ENCODE results near the gene ZNF302.

Gene ZNF302

GRCh38 chr19:34677386-34678084, at the start of gene ZNF302:
ZNF302 (plus strand) TSS chr19:34677678; CDS start chr19:34678805, 1,127 bp downstream.
- Histone ChIP-seq H3K36me3 (ENCODE audit: control insufficient read depth, insufficient read depth, low read length) (peaks cover 35% of the 10 kb centered on the region), H3K27me3 (ENCODE audit: control insufficient read depth, insufficient read depth, low read length) (0 out of 2 replicates have a peak, but pooled peaks cover 4% of the 10 kb centered on the region), H3K9me3 (ENCODE audit: control insufficient read depth, insufficient read depth, low read length) (peaks cover 15% of the 10 kb centered on the region), H3K9ac (ENCODE audit: low read depth, low read length) (peak within 1 kb of the TSS; percentile 93), H3K4me1 (ENCODE audit: control insufficient read depth, insufficient read depth, low read length) (no peaks in the 10 kb centered on the region), H3K4me3 (ENCODE audit: low read depth, low read length) (peak within 1 kb of the TSS; percentile 91), H3K27ac (ENCODE audit: low read depth, low read length) (peak within 1 kb of the TSS; percentile 94)

GRCh38 chr19:34633802-34634201, 43.7 kb upstream of the ZNF302 start:
- no peak overlapping the region for H3K27ac ChIP-seq (ENCODE audit: low read depth, low read length)
- H3K4me3 ChIP-seq (ENCODE audit: low read depth, low read length), result no peak overlapping the region
- H3K4me1 ChIP-seq (ENCODE audit: control insufficient read depth, insufficient read depth, low read length), result no peaks in the 10 kb centered on the region
- H3K9ac ChIP-seq (ENCODE audit: low read depth, low read length), result no peak overlapping the region
- no peaks in the 10 kb centered on the region for H3K36me3 ChIP-seq (ENCODE audit: control insufficient read depth, insufficient read depth, low read length)
- peaks cover 39% of the 10 kb centered on the region for H3K9me3 ChIP-seq (ENCODE audit: control insufficient read depth, insufficient read depth, low read length)
- H3K27me3 ChIP-seq (ENCODE audit: control insufficient read depth, insufficient read depth, low read length), result no peaks in the 10 kb centered on the region

GRCh38 chr19:34639491-34640085, 37.9 kb upstream of the ZNF302 start:
- Histone ChIP-seq H3K27me3 (ENCODE audit: control insufficient read depth, insufficient read depth, low read length) (no peaks in the 10 kb centered on the region; the same call in 1 of the 2 replicates), H3K4me3 (ENCODE audit: low read depth, low read length) (no peak overlapping the region), H3K36me3 (ENCODE audit: control insufficient read depth, insufficient read depth, low read length) (no peaks in the 10 kb centered on the region), H3K9ac (ENCODE audit: low read depth, low read length) (no peak overlapping the region), H3K9me3 (ENCODE audit: control insufficient read depth, insufficient read depth, low read length) (peaks cover 16% of the 10 kb centered on the region), H3K27ac (ENCODE audit: low read depth, low read length) (no peak overlapping the region), H3K4me1 (ENCODE audit: control insufficient read depth, insufficient read depth, low read length) (no peaks in the 10 kb centered on the region)

- H3K9ac ChIP-seq (ENCODE audit: low read depth, low read length), result no peak overlapping the region
- H3K36me3 ChIP-seq (ENCODE audit: control insufficient read depth, insufficient read depth, low read length), result no peaks in the 10 kb centered on the region
- H3K4me1 ChIP-seq (ENCODE audit: control insufficient read depth, insufficient read depth, low read length), result no peaks in the 10 kb centered on the region
- no peaks in the 10 kb centered on the region; the same call in 1 of the 2 replicates for H3K27me3 ChIP-seq (ENCODE audit: control insufficient read depth, insufficient read depth, low read length)
- H3K27ac ChIP-seq (ENCODE audit: low read depth, low read length), result no peak overlapping the region
- peaks cover 3% of the 10 kb centered on the region; the same call in 1 of the 2 replicates for H3K9me3 ChIP-seq (ENCODE audit: control insufficient read depth, insufficient read depth, low read length)
- no peak overlapping the region for H3K4me3 ChIP-seq (ENCODE audit: low read depth, low read length)
These were observed 35.2 kb upstream of the ZNF302 start for GRCh38 chr19:34642241-34642640.

GRCh38 chr19:34644991-34645461, 32.5 kb upstream of the ZNF302 start:
- peaks cover 13% of the 10 kb centered on the region; the same call in 1 of the 2 replicates for H3K9me3 ChIP-seq (ENCODE audit: control insufficient read depth, insufficient read depth, low read length)
- H3K4me1 ChIP-seq (ENCODE audit: control insufficient read depth, insufficient read depth, low read length), result no peaks in the 10 kb centered on the region
- no peak overlapping the region for H3K27ac ChIP-seq (ENCODE audit: low read depth, low read length)
- H3K27me3 ChIP-seq (ENCODE audit: control insufficient read depth, insufficient read depth, low read length), result no peaks in the 10 kb centered on the region; the same call in 1 of the 2 replicates
- H3K9ac ChIP-seq (ENCODE audit: low read depth, low read length), result no peak overlapping the region
- H3K4me3 ChIP-seq (ENCODE audit: low read depth, low read length), result no peak overlapping the region
- H3K36me3 ChIP-seq (ENCODE audit: control insufficient read depth, insufficient read depth, low read length), result no peaks in the 10 kb centered on the region

GRCh38 chr19:34645551-34645950, 31.9 kb upstream of the ZNF302 start:
- Histone ChIP-seq H3K27ac (ENCODE audit: low read depth, low read length) (no peak overlapping the region), H3K4me3 (ENCODE audit: low read depth, low read length) (no peak overlapping the region), H3K36me3 (ENCODE audit: control insufficient read depth, insufficient read depth, low read length) (no peaks in the 10 kb centered on the region), H3K9me3 (ENCODE audit: control insufficient read depth, insufficient read depth, low read length) (peaks cover 16% of the 10 kb centered on the region), H3K9ac (ENCODE audit: low read depth, low read length) (no peak overlapping the region), H3K27me3 (ENCODE audit: control insufficient read depth, insufficient read depth, low read length) (no peaks in the 10 kb centered on the region), H3K4me1 (ENCODE audit: control insufficient read depth, insufficient read depth, low read length) (no peaks in the 10 kb centered on the region)

- Histone ChIP-seq H3K9me3 (ENCODE audit: control insufficient read depth, insufficient read depth, low read length) (peaks cover 33% of the 10 kb centered on the region), H3K4me1 (ENCODE audit: control insufficient read depth, insufficient read depth, low read length) (no peaks in the 10 kb centered on the region), H3K36me3 (ENCODE audit: control insufficient read depth, insufficient read depth, low read length) (no peaks in the 10 kb centered on the region), H3K4me3 (ENCODE audit: low read depth, low read length) (no peak overlapping the region), H3K27ac (ENCODE audit: low read depth, low read length) (no peak overlapping the region), H3K27me3 (ENCODE audit: control insufficient read depth, insufficient read depth, low read length) (no peaks in the 10 kb centered on the region), H3K9ac (ENCODE audit: low read depth, low read length) (no peak overlapping the region)
These were observed 27.5 kb upstream of the ZNF302 start for GRCh38 chr19:34649886-34650543.

GRCh38 chr19:34651747-34652146, 25.7 kb upstream of the ZNF302 start:
- Histone ChIP-seq H3K27ac (ENCODE audit: low read depth, low read length) (no peak overlapping the region), H3K4me3 (ENCODE audit: low read depth, low read length) (no peak overlapping the region), H3K9ac (ENCODE audit: low read depth, low read length) (no peak overlapping the region), H3K4me1 (ENCODE audit: control insufficient read depth, insufficient read depth, low read length) (no peaks in the 10 kb centered on the region), H3K27me3 (ENCODE audit: control insufficient read depth, insufficient read depth, low read length) (no peaks in the 10 kb centered on the region), H3K36me3 (ENCODE audit: control insufficient read depth, insufficient read depth, low read length) (no peaks in the 10 kb centered on the region), H3K9me3 (ENCODE audit: control insufficient read depth, insufficient read depth, low read length) (peaks cover 37% of the 10 kb centered on the region)

GRCh38 chr19:34654796-34655195, 22.7 kb upstream of the ZNF302 start:
- H3K4me3 ChIP-seq (ENCODE audit: low read depth, low read length), result no peak overlapping the region
- H3K27me3 ChIP-seq (ENCODE audit: control insufficient read depth, insufficient read depth, low read length), result no peaks in the 10 kb centered on the region
- H3K9me3 ChIP-seq (ENCODE audit: control insufficient read depth, insufficient read depth, low read length), result peaks cover 30% of the 10 kb centered on the region

GRCh38 chr19:34655651-34656050, 21.8 kb upstream of the ZNF302 start:
- no peaks in the 10 kb centered on the region for H3K27me3 ChIP-seq (ENCODE audit: control insufficient read depth, insufficient read depth, low read length)
- H3K36me3 ChIP-seq (ENCODE audit: control insufficient read depth, insufficient read depth, low read length), result no peaks in the 10 kb centered on the region
- H3K9ac ChIP-seq (ENCODE audit: low read depth, low read length), result no peak overlapping the region
- H3K4me1 ChIP-seq (ENCODE audit: control insufficient read depth, insufficient read depth, low read length), result no peaks in the 10 kb centered on the region
- H3K9me3 ChIP-seq (ENCODE audit: control insufficient read depth, insufficient read depth, low read length), result peaks cover 23% of the 10 kb centered on the region
- no peak overlapping the region for H3K27ac ChIP-seq (ENCODE audit: low read depth, low read length)
- H3K4me3 ChIP-seq (ENCODE audit: low read depth, low read length), result no peak overlapping the region

More at GRCh38 chr19:34654796-34655195, 22.7 kb upstream of the ZNF302 start:
- Histone ChIP-seq H3K27ac (ENCODE audit: low read depth, low read length) (no peak overlapping the region), H3K4me1 (ENCODE audit: control insufficient read depth, insufficient read depth, low read length) (no peaks in the 10 kb centered on the region), H3K36me3 (ENCODE audit: control insufficient read depth, insufficient read depth, low read length) (no peaks in the 10 kb centered on the region), H3K9ac (ENCODE audit: low read depth, low read length) (no peak overlapping the region)

GRCh38 chr19:34661357-34661756, 16.1 kb upstream of the ZNF302 start:
- Histone ChIP-seq H3K27me3 (ENCODE audit: control insufficient read depth, insufficient read depth, low read length) (no peaks in the 10 kb centered on the region), H3K36me3 (ENCODE audit: control insufficient read depth, insufficient read depth, low read length) (no peaks in the 10 kb centered on the region), H3K27ac (ENCODE audit: low read depth, low read length) (no peak overlapping the region), H3K9me3 (ENCODE audit: control insufficient read depth, insufficient read depth, low read length) (no peaks in the 10 kb centered on the region; the same call in 1 of the 2 replicates), H3K9ac (ENCODE audit: low read depth, low read length) (no peak overlapping the region), H3K4me1 (ENCODE audit: control insufficient read depth, insufficient read depth, low read length) (no peaks in the 10 kb centered on the region), H3K4me3 (ENCODE audit: low read depth, low read length) (no peak overlapping the region)

All from HUES48 (cell line).